B cell (primary cell): ENCODE results near the gene TUNAR.

Source experiments
- EZH2 ChIP-seq: IDR thresholded peaks from 2 replicates; pipeline ENCODE4 v1.6.1; 2012; ENCODE audit warnings: borderline replicate concordance, low read depth, mild to moderate bottlenecking, moderate library complexity, low read length; ENCODE audit not compliant: insufficient read depth, poor library complexity, severe bottlenecking
- TF ChIP-seq, protein P1 (sequence below): fragments of 200-600 bp; IDR thresholded peaks from one replicate; pipeline ENCODE4 v1.8.0; 2022; ENCODE audit warnings: antibody characterized with exemption, mild to moderate bottlenecking

- TF ChIP-seq, protein P1, sequence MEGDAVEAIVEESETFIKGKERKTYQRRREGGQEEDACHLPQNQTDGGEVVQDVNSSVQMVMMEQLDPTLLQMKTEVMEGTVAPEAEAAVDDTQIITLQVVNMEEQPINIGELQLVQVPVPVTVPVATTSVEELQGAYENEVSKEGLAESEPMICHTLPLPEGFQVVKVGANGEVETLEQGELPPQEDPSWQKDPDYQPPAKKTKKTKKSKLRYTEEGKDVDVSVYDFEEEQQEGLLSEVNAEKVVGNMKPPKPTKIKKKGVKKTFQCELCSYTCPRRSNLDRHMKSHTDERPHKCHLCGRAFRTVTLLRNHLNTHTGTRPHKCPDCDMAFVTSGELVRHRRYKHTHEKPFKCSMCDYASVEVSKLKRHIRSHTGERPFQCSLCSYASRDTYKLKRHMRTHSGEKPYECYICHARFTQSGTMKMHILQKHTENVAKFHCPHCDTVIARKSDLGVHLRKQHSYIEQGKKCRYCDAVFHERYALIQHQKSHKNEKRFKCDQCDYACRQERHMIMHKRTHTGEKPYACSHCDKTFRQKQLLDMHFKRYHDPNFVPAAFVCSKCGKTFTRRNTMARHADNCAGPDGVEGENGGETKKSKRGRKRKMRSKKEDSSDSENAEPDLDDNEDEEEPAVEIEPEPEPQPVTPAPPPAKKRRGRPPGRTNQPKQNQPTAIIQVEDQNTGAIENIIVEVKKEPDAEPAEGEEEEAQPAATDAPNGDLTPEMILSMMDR, result no peak
- TF ChIP-seq EZH2, result no peak
These were observed 45.6 kb upstream of the TUNAR start for GRCh38 chr14:95831041-95831440.
